ENCODE data around the gene AGMO.

Gene AGMO

GRCh38 chr7:15315678-15316077, 246.1 kb downstream of the AGMO start:
- TF ChIP-seq MAX (IDR thresholded peaks at IDR 0.05; ENCODE audit: low read depth, low read length) (no peak), POLR2A (IDR thresholded peaks at IDR 0.05; ENCODE audit: extremely low read depth, insufficient read length) (no peak), CTCF (IDR thresholded peaks at IDR 0.05; ENCODE audit: low read depth, low read length) (no peak), MYC (IDR thresholded peaks at IDR 0.05; ENCODE audit: low read depth, low read length) (no peak)
- no peak for DNase-seq (ENCODE audit: low read depth)

GRCh38 chr7:15314922-15315321, 246.9 kb downstream of the AGMO start:
- no peak for DNase-seq (ENCODE audit: low read depth)
- TF ChIP-seq POLR2A (IDR thresholded peaks at IDR 0.05; ENCODE audit: extremely low read depth, insufficient read length) (no peak), MYC (IDR thresholded peaks at IDR 0.05; ENCODE audit: low read depth, low read length) (no peak), CTCF (IDR thresholded peaks at IDR 0.05; ENCODE audit: low read depth, low read length) (no peak)

More at GRCh38 chr7:15315678-15316077, 246.1 kb downstream of the AGMO start:
- H3K4me3 ChIP-seq (ENCODE audit: low read depth, low read length): no peak overlapping the region

GRCh38 chr7:15313361-15313760, 248.5 kb downstream of the AGMO start:
- DNase-seq (ENCODE audit: low read depth): no peak
- no peak for TF ChIP-seq MAX (IDR thresholded peaks at IDR 0.05; ENCODE audit: low read depth, low read length)

More at GRCh38 chr7:15314922-15315321, 246.9 kb downstream of the AGMO start:
- no peak overlapping the region for H3K4me3 ChIP-seq (ENCODE audit: low read depth, low read length)

GRCh38 chr7:15309872-15310271, 251.9 kb downstream of the AGMO start:
- H3K4me3 ChIP-seq (ENCODE audit: low read depth, low read length): no peak overlapping the region
- TF ChIP-seq CTCF (IDR thresholded peaks at IDR 0.05; ENCODE audit: low read depth, low read length) (no peak), POLR2A (IDR thresholded peaks at IDR 0.05; ENCODE audit: extremely low read depth, insufficient read length) (no peak), MYC (IDR thresholded peaks at IDR 0.05; ENCODE audit: low read depth, low read length) (no peak), MAX (IDR thresholded peaks at IDR 0.05; ENCODE audit: low read depth, low read length) (no peak)
- no peak for DNase-seq (ENCODE audit: low read depth)

More at GRCh38 chr7:15313361-15313760, 248.5 kb downstream of the AGMO start:
- no peak overlapping the region for H3K4me3 ChIP-seq (ENCODE audit: low read depth, low read length)

- TF ChIP-seq CTCF (IDR thresholded peaks at IDR 0.05; ENCODE audit: low read depth, low read length) (no peak), MAX (IDR thresholded peaks at IDR 0.05; ENCODE audit: low read depth, low read length) (no peak), MYC (IDR thresholded peaks at IDR 0.05; ENCODE audit: low read depth, low read length) (no peak), POLR2A (IDR thresholded peaks at IDR 0.05; ENCODE audit: extremely low read depth, insufficient read length) (no peak)
- H3K4me3 ChIP-seq (ENCODE audit: low read depth, low read length): no peak overlapping the region
- no peak for DNase-seq (ENCODE audit: low read depth)
Observed at GRCh38 chr7:15308821-15309220, 253.0 kb downstream of the AGMO start.

- no peak for DNase-seq (ENCODE audit: low read depth)
- no peak for TF ChIP-seq CTCF (IDR thresholded peaks at IDR 0.05; ENCODE audit: low read depth, low read length)
- H3K4me3 ChIP-seq (ENCODE audit: low read depth, low read length): no peak overlapping the region
Observed at GRCh38 chr7:15306296-15306695, 255.5 kb downstream of the AGMO start.
